HepG2 (cell line): Measurements from ENCODE around the gene GAPT. TPM values are rescaled to one million over a fixed set of nuclear protein-coding genes. Genes with fewer than 3 reads are reported as not detected.
A peak's percentile ranks its signal among the peaks of the same experiment; 100 is the strongest.

Experiments
- ATAC-seq: fragments of 200-7000 bp; cut with Tn5 transposase; 3 replicates; pipeline ENCODE4 v1.9.1; 2020; ENCODE audit warnings: mild to moderate bottlenecking, moderate library complexity
- BruUV-seq: library from RNA; stranded (reverse); fragments of 400-500 nt; replicated peaks from 2 replicates; lab custom pipeline; 2021; lab: Mats Ljungman, UMichigan
- CTCF ChIA-PET: fragments of 300-600 bp; formaldehyde crosslinking; extraction: SDS; loops from one replicate; lab custom pipeline; 2021; ENCODE audit warnings: low total read pairs, inconsistent platforms, low intra/inter-chr PET ratio; lab: Yijun Ruan, JAX
- POLR2A ChIA-PET: fragments of 350-600 bp; sonication (Branson Sonifier 250); formaldehyde crosslinking; loops from one replicate; lab custom pipeline; 2020; ENCODE audit warnings: antibody characterized with exemption, inconsistent platforms; lab: Yijun Ruan, JAX
- DNase-seq: peaks from one replicate; pipeline ENCODE4 v3.0.0-alpha.2; 2015; ENCODE audit warnings: low spot score
- FAIRE-seq: peaks from 3 replicates; lab custom pipeline; 2011; peaks lifted over from hg19 to GRCh38; lab: Jason Lieb, UNC
- H2AFZ ChIP-seq: one replicate; pipeline ENCODE4 v1.6.1; 2011; ENCODE audit warnings: low read length, inconsistent platforms
- H3K27ac ChIP-seq: fragments of 300-600 bp; 3 replicates; pipeline ENCODE4 v1.8.0; 2011; ENCODE audit warnings: mixed run types, mild to moderate bottlenecking, mixed read lengths, low read length, inconsistent platforms; ENCODE audit not compliant: insufficient read depth; ENCODE audit errors: extremely low read length
- H3K27me3 ChIP-seq, 2 experiments: fragments of 200-600 bp in 1 of 2; 2 replicates in 1 of 2; 3 replicates in 1 of 2; pipeline versions ENCODE4 v1.6.0 to v1.8.0; 2011; ENCODE audit warnings: low read length in 2 of 2, mild to moderate bottlenecking in 2 of 2, moderate library complexity in 2 of 2, inconsistent platforms in 1 of 2; ENCODE audit not compliant: insufficient read depth in 2 of 2, control insufficient read depth in 1 of 2
- H3K36me3 ChIP-seq, 2 experiments: fragments of 200-600 bp in 1 of 2; replicated peaks in 1 of 2; 2 replicates in 1 of 2; 3 replicates in 1 of 2; pipeline versions ENCODE4 v1.5.1 to v1.8.0; 2011; ENCODE audit warnings: low read length in 2 of 2, inconsistent platforms in 1 of 2; ENCODE audit not compliant: insufficient read depth in 2 of 2, control insufficient read depth in 1 of 2
- H3K4me1 ChIP-seq: 2 replicates; pipeline ENCODE4 v1.5.1; 2012; ENCODE audit warnings: low read length, inconsistent platforms; ENCODE audit not compliant: insufficient read depth
- H3K4me2 ChIP-seq: 2 replicates; pipeline ENCODE4 v1.6.0; 2011; ENCODE audit warnings: low read depth, low read length, inconsistent platforms
- H3K4me3 ChIP-seq, 3 experiments: fragments of 200-600 bp in 1 of 3; sonication (generic), shearing (Covaris generic) in 1 of 3; replicated peaks in 1 of 3; 2 replicates each; pipeline ENCODE4 v1.5.1; 2011 to 2016; ENCODE audit warnings: low read length in 3 of 3, inconsistent platforms in 2 of 3, low read depth in 2 of 3, mild to moderate bottlenecking in 2 of 3, control low read depth in 1 of 3, mixed read lengths in 1 of 3; ENCODE audit not compliant: insufficient read depth in 1 of 3
- H3K79me2 ChIP-seq: one replicate; pipeline ENCODE4 v1.6.1; 2011; ENCODE audit warnings: low read length, inconsistent platforms; ENCODE audit not compliant: insufficient read depth
- H3K9ac ChIP-seq: 2 replicates; pipeline ENCODE4 v1.6.0; 2011; ENCODE audit warnings: mild to moderate bottlenecking, low read depth, low read length, inconsistent platforms; ENCODE audit not compliant: insufficient read depth
- H3K9me3 ChIP-seq: 2 replicates; pipeline ENCODE4 v1.5.1; 2012; ENCODE audit warnings: mild to moderate bottlenecking, low read length
- H4K20me1 ChIP-seq: 2 replicates; pipeline ENCODE4 v1.6.0; 2011; ENCODE audit warnings: inconsistent platforms, mild to moderate bottlenecking, low read length, moderate library complexity; ENCODE audit not compliant: insufficient read depth
- ASH2L ChIP-seq: fragments of 300-600, 200-600 bp; sonication (generic); IDR thresholded peaks from 2 replicates; pipeline ENCODE4 v1.7.0; 2017; ENCODE audit warnings: low read depth, mild to moderate bottlenecking, moderate library complexity, mixed read lengths, low read length; ENCODE audit not compliant: insufficient read length
- GATA4 ChIP-seq: sonication (generic); IDR thresholded peaks from 2 replicates; pipeline ENCODE4 v1.6.1; 2016; ENCODE audit warnings: antibody characterized with exemption, low read depth, borderline replicate concordance
- GTF2F1 ChIP-seq: fragments of 150-350 bp; IDR thresholded peaks from 2 replicates; pipeline ENCODE4 v1.6.1; 2014; ENCODE audit warnings: low read length
- RAD21 ChIP-seq: fragments of 450-650 bp; formaldehyde crosslinking; IDR thresholded peaks from 2 replicates; pipeline ENCODE4 v1.5.0; 2020; ENCODE audit warnings: mild to moderate bottlenecking
- RCOR2 ChIP-seq: IDR thresholded peaks from 2 replicates; pipeline ENCODE4 v1.6.1; 2016; ENCODE audit warnings: missing biosample characterization, missing genetic modification reagents
- RXRA ChIP-seq: sonication (generic); formaldehyde crosslinking; IDR thresholded peaks from 2 replicates; pipeline ENCODE4 v1.5.1; 2020; ENCODE audit warnings: missing genetic modification reagents
- SMYD3 ChIP-seq: sonication (generic); formaldehyde crosslinking; IDR thresholded peaks from 2 replicates; pipeline ENCODE4 v1.8.1; 2023; ENCODE audit warnings: mild to moderate bottlenecking, missing genetic modification reagents
- ZNF431 ChIP-seq: sonication (generic); formaldehyde crosslinking; IDR thresholded peaks from 2 replicates; pipeline ENCODE4 v1.9.0; 2022; ENCODE audit warnings: missing genetic modification reagents, low read depth, mild to moderate bottlenecking, borderline replicate concordance
- ZNF510 ChIP-seq: sonication (generic); formaldehyde crosslinking; IDR thresholded peaks from 2 replicates; pipeline ENCODE4 v1.4.0; 2020; ENCODE audit warnings: low read depth, mild to moderate bottlenecking, missing genetic modification reagents
- WGBS: methylation state at CpG from one replicate; pipeline ENCODE4 v1.1.6; 2017; ENCODE audit warnings: low lambda C conversion rate; 5-methylcytosine and 5-hydroxymethylcytosine counted together
- in situ Hi-C: cut with HindIII; loops from 2 replicates; pipeline ENCODE4 v1.10.0; 2017; ENCODE audit warnings: low pct_unique_long_range_greater_than_20kb; ENCODE audit not compliant: extremely low pct_ligation_motif_present
- intact Hi-C: fragments of 100-400 bp; cut with micrococcal nuclease; formaldehyde crosslinking; loops from one replicate; pipeline ENCODE4 v1.10.0; 2022; ENCODE audit not compliant: unreplicated experiment
- polyA plus RNA-seq, 8 experiments: library from polyadenylated mRNA; depleted of rRNA in 3 of 8; stranded (reverse) in 7 of 8; unstranded in 1 of 8; fragments of >200 nt; fragmentation: Illumina TruSeq in 4 of 8; extraction: Trizol in 4 of 8; gene quantifications; 2 replicates each; pipeline versions ENCODE4 v1.2.1 to v1.2.3, GENCODE V29; 2011 to 2016; ENCODE audit warnings: low read depth in 4 of 8, missing spikeins in 1 of 8, mixed read lengths in 1 of 8; ENCODE audit not compliant: insufficient read depth in 1 of 8
- total RNA-seq, 5 experiments: library from RNA; depleted of rRNA; stranded (reverse); fragments of >200 nt; fragmentation: Illumina TruSeq; extraction: Trizol; gene quantifications; 2 replicates each; pipeline ENCODE4 v1.2.3, GENCODE V29; 2016; ENCODE audit warnings: low read depth in 1 of 5
- TF ChIP-seq, protein P1 (sequence below): sonication (generic); IDR thresholded peaks from 2 replicates; pipeline ENCODE4 v1.6.1; 2016; ENCODE audit warnings: low read depth, borderline replicate concordance
- TF ChIP-seq, protein P2 (sequence below): sonication (generic); formaldehyde crosslinking; IDR thresholded peaks from 2 replicates; pipeline ENCODE4 v1.4.0; 2020; ENCODE audit warnings: missing genetic modification reagents
- TF ChIP-seq, protein P3 (sequence below): sonication (generic); formaldehyde crosslinking; IDR thresholded peaks from 2 replicates; pipeline ENCODE4 v1.4.0; 2020; ENCODE audit warnings: missing genetic modification reagents
- TF ChIP-seq, protein P4 (sequence below): sonication (generic); formaldehyde crosslinking; IDR thresholded peaks from 2 replicates; pipeline ENCODE4 v1.5.0; 2020; ENCODE audit warnings: mild to moderate bottlenecking, missing genetic modification reagents, moderate library complexity
- TF ChIP-seq, protein P5 (sequence below): IDR thresholded peaks from 2 replicates; pipeline ENCODE4 v1.6.1; 2012; ENCODE audit warnings: low read depth, low read length, improper control_type of control experiment

GAPT gene
- total and polyA plus RNA-seq, 2 of the 13 experiments (the other 11 are each of a cell fraction or from before 2014, with no cell fraction given) = not detected

DNA sequence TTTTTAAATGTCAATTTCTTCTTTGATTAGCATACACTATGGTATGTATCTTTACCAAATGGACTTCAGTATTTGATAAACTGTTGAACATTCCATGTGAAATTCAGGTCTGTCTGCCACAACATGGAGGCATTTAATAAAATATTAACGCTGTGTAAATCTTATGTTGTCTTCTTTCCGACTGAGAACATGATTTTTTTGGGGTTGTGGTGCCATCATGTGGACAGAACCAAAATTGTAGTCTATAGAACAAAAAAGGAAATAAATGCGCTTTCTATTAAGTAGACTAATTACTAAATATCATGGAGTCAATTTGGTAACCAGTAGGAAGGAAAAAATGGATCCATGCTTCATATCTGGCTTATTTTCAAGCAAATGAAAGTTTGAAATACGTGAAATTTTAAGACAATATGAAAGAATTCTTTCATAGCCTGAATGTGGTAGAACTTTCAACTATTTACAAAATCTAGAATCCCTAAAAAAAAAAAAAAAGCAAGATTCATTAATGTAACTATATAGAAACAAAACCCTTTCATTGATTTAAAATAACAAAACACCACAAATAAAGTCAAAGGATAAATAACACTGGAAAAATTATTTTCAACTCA is 28.5 kb upstream of the GAPT start:
- Histone ChIP-seq H3K4me3 (peak overlapping the region in 1 of 3 experiments; percentile 15; a peak in 1 of 6 replicates), H3K27ac (peak overlapping the region; percentile 73), H3K27me3 (no peaks in the 10 kb centered on the region; a peak in 1 of 5 replicates), H3K9ac (0 out of 2 replicates have a peak overlapping the region, but pooled peaks have one; percentile 5), H4K20me1 (no peaks in the 10 kb centered on the region), H3K79me2 (peaks cover 11% of the 10 kb centered on the region), H3K36me3 (no peaks in the 10 kb centered on the region; a peak in 1 of 5 replicates), H2AFZ (peak overlapping the region; percentile 51), H3K4me2 (peak overlapping the region; percentile 43), H3K9me3 (no peaks in the 10 kb centered on the region), H3K4me1 (peaks cover 33% of the 10 kb centered on the region)
- peak; percentile 65 for DNase-seq
- intact Hi-C loops (loop anchor here (1.0 to 2.0 kb wide), 6 partner anchors 574 to 1164 kb away; no protein-coding TSS in a partner anchor), in situ Hi-C loops (loop anchor here (5.0 to 25.0 kb wide), 4 partner anchors 680 to 1165 kb away; no protein-coding TSS in a partner anchor)
- peak; percentile 83 for FAIRE-seq
- CTCF ChIA-PET = interaction anchor here (0.8 to 3.6 kb wide), 5 partner anchors 684 to 1164 kb away, joined by 3 to 38 read pairs (median 8); no protein-coding TSS in a partner anchor
- TSS peak; percentile 71 for BruUV-seq
- no peak for ATAC-seq
- WGBS = 10% methylated on average over 4 of the region's 4 CpGs
- POLR2A ChIA-PET = interaction anchor here (5.0 kb wide), 1 partner anchor 813 kb away, joined by 22 read pairs; no protein-coding TSS in a partner anchor
- TF ChIP-seq GTF2F1 (no peak), ASH2L (peak; percentile 12), GATA4 (no peak), RAD21 (CRISPR knock-in tag) (0 out of 2 replicates have a peak, but pooled peaks have one; percentile 38), SMYD3 (CRISPR knock-in tag) (0 out of 2 replicates have a peak, but pooled peaks have one; percentile 31), RCOR2 (CRISPR knock-in tag) (no peak), RXRA (CRISPR knock-in tag) (no peak), ZNF510 (no peak), ZNF431 (no peak)
- TF ChIP-seq, protein P1, sequence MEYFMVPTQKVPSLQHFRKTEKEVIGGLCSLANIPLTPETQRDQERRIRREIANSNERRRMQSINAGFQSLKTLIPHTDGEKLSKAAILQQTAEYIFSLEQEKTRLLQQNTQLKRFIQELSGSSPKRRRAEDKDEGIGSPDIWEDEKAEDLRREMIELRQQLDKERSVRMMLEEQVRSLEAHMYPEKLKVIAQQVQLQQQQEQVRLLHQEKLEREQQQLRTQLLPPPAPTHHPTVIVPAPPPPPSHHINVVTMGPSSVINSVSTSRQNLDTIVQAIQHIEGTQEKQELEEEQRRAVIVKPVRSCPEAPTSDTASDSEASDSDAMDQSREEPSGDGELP = no peak
- TF ChIP-seq, protein P2, sequence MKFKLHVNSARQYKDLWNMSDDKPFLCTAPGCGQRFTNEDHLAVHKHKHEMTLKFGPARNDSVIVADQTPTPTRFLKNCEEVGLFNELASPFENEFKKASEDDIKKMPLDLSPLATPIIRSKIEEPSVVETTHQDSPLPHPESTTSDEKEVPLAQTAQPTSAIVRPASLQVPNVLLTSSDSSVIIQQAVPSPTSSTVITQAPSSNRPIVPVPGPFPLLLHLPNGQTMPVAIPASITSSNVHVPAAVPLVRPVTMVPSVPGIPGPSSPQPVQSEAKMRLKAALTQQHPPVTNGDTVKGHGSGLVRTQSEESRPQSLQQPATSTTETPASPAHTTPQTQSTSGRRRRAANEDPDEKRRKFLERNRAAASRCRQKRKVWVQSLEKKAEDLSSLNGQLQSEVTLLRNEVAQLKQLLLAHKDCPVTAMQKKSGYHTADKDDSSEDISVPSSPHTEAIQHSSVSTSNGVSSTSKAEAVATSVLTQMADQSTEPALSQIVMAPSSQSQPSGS (CRISPR knock-in tag) = 0 out of 2 replicates have a peak, but pooled peaks have one; percentile 8
- TF ChIP-seq, protein P3, sequence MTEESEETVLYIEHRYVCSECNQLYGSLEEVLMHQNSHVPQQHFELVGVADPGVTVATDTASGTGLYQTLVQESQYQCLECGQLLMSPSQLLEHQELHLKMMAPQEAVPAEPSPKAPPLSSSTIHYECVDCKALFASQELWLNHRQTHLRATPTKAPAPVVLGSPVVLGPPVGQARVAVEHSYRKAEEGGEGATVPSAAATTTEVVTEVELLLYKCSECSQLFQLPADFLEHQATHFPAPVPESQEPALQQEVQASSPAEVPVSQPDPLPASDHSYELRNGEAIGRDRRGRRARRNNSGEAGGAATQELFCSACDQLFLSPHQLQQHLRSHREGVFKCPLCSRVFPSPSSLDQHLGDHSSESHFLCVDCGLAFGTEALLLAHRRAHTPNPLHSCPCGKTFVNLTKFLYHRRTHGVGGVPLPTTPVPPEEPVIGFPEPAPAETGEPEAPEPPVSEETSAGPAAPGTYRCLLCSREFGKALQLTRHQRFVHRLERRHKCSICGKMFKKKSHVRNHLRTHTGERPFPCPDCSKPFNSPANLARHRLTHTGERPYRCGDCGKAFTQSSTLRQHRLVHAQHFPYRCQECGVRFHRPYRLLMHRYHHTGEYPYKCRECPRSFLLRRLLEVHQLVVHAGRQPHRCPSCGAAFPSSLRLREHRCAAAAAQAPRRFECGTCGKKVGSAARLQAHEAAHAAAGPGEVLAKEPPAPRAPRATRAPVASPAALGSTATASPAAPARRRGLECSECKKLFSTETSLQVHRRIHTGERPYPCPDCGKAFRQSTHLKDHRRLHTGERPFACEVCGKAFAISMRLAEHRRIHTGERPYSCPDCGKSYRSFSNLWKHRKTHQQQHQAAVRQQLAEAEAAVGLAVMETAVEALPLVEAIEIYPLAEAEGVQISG (CRISPR knock-in tag) = no peak
- TF ChIP-seq, protein P4, sequence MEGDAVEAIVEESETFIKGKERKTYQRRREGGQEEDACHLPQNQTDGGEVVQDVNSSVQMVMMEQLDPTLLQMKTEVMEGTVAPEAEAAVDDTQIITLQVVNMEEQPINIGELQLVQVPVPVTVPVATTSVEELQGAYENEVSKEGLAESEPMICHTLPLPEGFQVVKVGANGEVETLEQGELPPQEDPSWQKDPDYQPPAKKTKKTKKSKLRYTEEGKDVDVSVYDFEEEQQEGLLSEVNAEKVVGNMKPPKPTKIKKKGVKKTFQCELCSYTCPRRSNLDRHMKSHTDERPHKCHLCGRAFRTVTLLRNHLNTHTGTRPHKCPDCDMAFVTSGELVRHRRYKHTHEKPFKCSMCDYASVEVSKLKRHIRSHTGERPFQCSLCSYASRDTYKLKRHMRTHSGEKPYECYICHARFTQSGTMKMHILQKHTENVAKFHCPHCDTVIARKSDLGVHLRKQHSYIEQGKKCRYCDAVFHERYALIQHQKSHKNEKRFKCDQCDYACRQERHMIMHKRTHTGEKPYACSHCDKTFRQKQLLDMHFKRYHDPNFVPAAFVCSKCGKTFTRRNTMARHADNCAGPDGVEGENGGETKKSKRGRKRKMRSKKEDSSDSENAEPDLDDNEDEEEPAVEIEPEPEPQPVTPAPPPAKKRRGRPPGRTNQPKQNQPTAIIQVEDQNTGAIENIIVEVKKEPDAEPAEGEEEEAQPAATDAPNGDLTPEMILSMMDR (CRISPR knock-in tag) = peak; percentile 69
- TF ChIP-seq, protein P5, sequence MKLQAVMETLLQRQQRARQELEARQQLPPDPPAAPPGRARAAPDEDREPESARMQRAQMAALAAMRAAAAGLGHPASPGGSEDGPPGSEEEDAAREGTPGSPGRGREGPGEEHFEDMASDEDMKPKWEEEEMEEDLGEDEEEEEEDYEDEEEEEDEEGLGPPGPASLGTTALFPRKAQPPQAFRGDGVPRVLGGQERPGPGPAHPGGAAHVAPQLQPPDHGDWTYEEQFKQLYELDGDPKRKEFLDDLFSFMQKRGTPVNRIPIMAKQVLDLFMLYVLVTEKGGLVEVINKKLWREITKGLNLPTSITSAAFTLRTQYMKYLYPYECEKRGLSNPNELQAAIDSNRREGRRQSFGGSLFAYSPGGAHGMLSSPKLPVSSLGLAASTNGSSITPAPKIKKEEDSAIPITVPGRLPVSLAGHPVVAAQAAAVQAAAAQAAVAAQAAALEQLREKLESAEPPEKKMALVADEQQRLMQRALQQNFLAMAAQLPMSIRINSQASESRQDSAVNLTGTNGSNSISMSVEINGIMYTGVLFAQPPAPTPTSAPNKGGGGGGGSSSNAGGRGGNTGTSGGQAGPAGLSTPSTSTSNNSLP = peak; percentile 67
